ENCODE measurements around the gene DGCR8.
"Not testable (repeated sequence)": the region's sequence is repeated elsewhere in the genome, so short reads cannot be mapped to it uniquely, and the experiment has no call there.

The DGCR8 gene

GRCh38 chr22:20149257-20150250 is 69.5 kb downstream of the DGCR8 start:
- in situ Hi-C loops (cut with HindIII; ENCODE audit: low sequenced_read_pairs): no loop called here

GRCh38 chr22:20150381-20151275 is 70.6 kb downstream of the DGCR8 start, which contains the start of gene CCDC188:
TSS of gene CCDC188 (minus strand) at chr22:20151055. CDS start at chr22:20150986, 69 bp downstream.
- in situ Hi-C loops (cut with HindIII; ENCODE audit: low sequenced_read_pairs): no loop called here

- in situ Hi-C loops (cut with HindIII; ENCODE audit: low sequenced_read_pairs): no loop called here
Observed at GRCh38 chr22:20151276-20151588, 71.2 kb downstream of the DGCR8 start.

GRCh38 chr22:20152464-20152890 is 72.4 kb downstream of the DGCR8 start:
- in situ Hi-C loops (cut with HindIII; ENCODE audit: low sequenced_read_pairs): no loop called here

GRCh38 chr22:20153945-20154344 is 73.9 kb downstream of the DGCR8 start:
- in situ Hi-C loops (cut with HindIII; ENCODE audit: low sequenced_read_pairs): no loop called here

- in situ Hi-C loops (cut with HindIII; ENCODE audit: low sequenced_read_pairs): no loop called here
Observed at GRCh38 chr22:20154602-20155187, 74.7 kb downstream of the DGCR8 start.

- in situ Hi-C loops (cut with HindIII; ENCODE audit: low sequenced_read_pairs): no loop called here
Observed at GRCh38 chr22:20155330-20156041, 75.4 kb downstream of the DGCR8 start.

- in situ Hi-C loops (cut with HindIII; ENCODE audit: low sequenced_read_pairs): no loop called here
Observed at GRCh38 chr22:20156042-20156389, 76.0 kb downstream of the DGCR8 start.

GRCh38 chr22:20156611-20157429 is 76.8 kb downstream of the DGCR8 start:
- in situ Hi-C loops (cut with HindIII; ENCODE audit: low sequenced_read_pairs): no loop called here

- in situ Hi-C loops (cut with HindIII; ENCODE audit: low sequenced_read_pairs): no loop called here
Observed at GRCh38 chr22:20157430-20158183, 77.6 kb downstream of the DGCR8 start.

GRCh38 chr22:20158391-20159036 is 78.5 kb downstream of the DGCR8 start:
- in situ Hi-C loops (cut with HindIII; ENCODE audit: low sequenced_read_pairs): no loop called here

- in situ Hi-C loops (cut with HindIII; ENCODE audit: low sequenced_read_pairs): no loop called here
Observed at GRCh38 chr22:20159076-20159475, 79.0 kb downstream of the DGCR8 start.

- in situ Hi-C loops (cut with HindIII; ENCODE audit: low sequenced_read_pairs): not testable (repeated sequence)
Observed at GRCh38 chr22:20159531-20159930, 79.5 kb downstream of the DGCR8 start.

- in situ Hi-C loops (cut with HindIII; ENCODE audit: low sequenced_read_pairs): no loop called here
Observed at GRCh38 chr22:20160041-20160440, 80.0 kb downstream of the DGCR8 start.
